GM21360 (cell line): ENCODE data around the gene NFATC4.
A peak's percentile ranks its signal among the peaks of the same experiment; 100 is the strongest.
"Not testable (repeated sequence)": the region's sequence is repeated elsewhere in the genome, so short reads cannot be mapped to it uniquely, and the experiment has no call there.

ENCODE experiments used
- ATAC-seq: cut with Tn5 transposase; IDR thresholded peaks from one replicate; pipeline ENCODE4 v1.9.1; 2021; ENCODE audit warnings: mild to moderate bottlenecking, moderate library complexity; ENCODE audit not compliant: unreplicated experiment

Gene NFATC4

GRCh38 chr14:24367514-24368211, at the start of gene NFATC4:
TSS of gene NFATC4 (plus strand) at chr14:24368184. CDS start at chr14:24368341, 157 bp downstream.
- ATAC-seq, result no peak

- ATAC-seq, result no peak
Measured at GRCh38 chr14:24321212-24321975, 46.6 kb upstream of the NFATC4 start.

GRCh38 chr14:24322672-24323071, 45.3 kb upstream of the NFATC4 start:
- no peak for ATAC-seq

GRCh38 chr14:24323341-24323740, 44.6 kb upstream of the NFATC4 start:
- ATAC-seq, result no peak

GRCh38 chr14:24324024-24324423, 44.0 kb upstream of the NFATC4 start:
- no peak for ATAC-seq

- no peak for ATAC-seq
Measured at GRCh38 chr14:24325041-24325530, 42.9 kb upstream of the NFATC4 start.

GRCh38 chr14:24325963-24326362, 42.0 kb upstream of the NFATC4 start:
- no peak for ATAC-seq

GRCh38 chr14:24327303-24327702, 40.7 kb upstream of the NFATC4 start:
- ATAC-seq, result no peak

- not testable (repeated sequence) for ATAC-seq
Measured at GRCh38 chr14:24327914-24328313, 40.1 kb upstream of the NFATC4 start.

GRCh38 chr14:24329073-24329663, 38.8 kb upstream of the NFATC4 start:
- no peak for ATAC-seq

- no peak for ATAC-seq
Measured at GRCh38 chr14:24329736-24330135, 38.2 kb upstream of the NFATC4 start.

GRCh38 chr14:24330973-24331674, 36.9 kb upstream of the NFATC4 start:
- no peak for ATAC-seq

- no peak for ATAC-seq
Measured at GRCh38 chr14:24331731-24332267, 36.2 kb upstream of the NFATC4 start.

GRCh38 chr14:24332268-24332993, 35.6 kb upstream of the NFATC4 start:
- peak; percentile 83 for ATAC-seq

GRCh38 chr14:24334431-24335291, 33.3 kb upstream of the NFATC4 start, which contains the start of gene ADCY4:
TSS of gene ADCY4 (minus strand) at chr14:24335071. CDS start at chr14:24334652, 419 bp downstream.
- no peak for ATAC-seq

- ATAC-seq, result no peak
Measured at GRCh38 chr14:24335461-24336171, 32.4 kb upstream of the NFATC4 start.

GRCh38 chr14:24337144-24337823, 30.7 kb upstream of the NFATC4 start:
- no peak for ATAC-seq

GRCh38 chr14:24337824-24338175, 30.2 kb upstream of the NFATC4 start:
- no peak for ATAC-seq
